HS-5 (cell line): ENCODE data around the gene CARM1.
"Not testable (repeated sequence)": the region's sequence is repeated elsewhere in the genome, so short reads cannot be mapped to it uniquely, and the experiment has no call there.

Experiments
- DNase-seq: peaks from one replicate; pipeline ENCODE4 v3.0.0-alpha.2; 2012; ENCODE audit warnings: low read depth

Gene CARM1

GRCh38 chr19:10874024-10874423, 2.7 kb downstream of the CARM1 start:
- DNase-seq: no peak

GRCh38 chr19:10876459-10877240, 5.3 kb downstream of the CARM1 start:
- DNase-seq: no peak

DNA sequence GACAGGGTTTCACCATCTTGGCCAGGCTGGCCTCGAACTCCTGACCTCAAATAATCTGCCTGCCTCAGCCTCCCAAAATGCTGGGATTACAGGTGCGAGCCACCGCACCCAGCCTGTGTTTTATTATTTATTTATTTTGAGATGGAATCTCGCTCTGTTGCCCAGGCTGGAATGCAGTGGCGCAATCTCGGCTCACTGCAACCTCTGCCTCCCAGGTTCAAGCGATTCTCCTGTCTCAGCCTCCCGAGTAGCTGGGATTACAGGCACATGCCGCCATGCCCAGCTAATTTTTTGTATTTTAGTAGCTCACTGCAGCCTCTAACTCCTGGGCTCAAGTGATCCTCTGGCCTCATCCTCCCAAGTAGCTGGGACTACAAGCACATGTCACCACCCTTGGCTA, 6.3 kb downstream of the CARM1 start:
- not testable (repeated sequence) for DNase-seq

GRCh38 chr19:10878253-10878652, 6.9 kb downstream of the CARM1 start:
- no peak for DNase-seq

DNA sequence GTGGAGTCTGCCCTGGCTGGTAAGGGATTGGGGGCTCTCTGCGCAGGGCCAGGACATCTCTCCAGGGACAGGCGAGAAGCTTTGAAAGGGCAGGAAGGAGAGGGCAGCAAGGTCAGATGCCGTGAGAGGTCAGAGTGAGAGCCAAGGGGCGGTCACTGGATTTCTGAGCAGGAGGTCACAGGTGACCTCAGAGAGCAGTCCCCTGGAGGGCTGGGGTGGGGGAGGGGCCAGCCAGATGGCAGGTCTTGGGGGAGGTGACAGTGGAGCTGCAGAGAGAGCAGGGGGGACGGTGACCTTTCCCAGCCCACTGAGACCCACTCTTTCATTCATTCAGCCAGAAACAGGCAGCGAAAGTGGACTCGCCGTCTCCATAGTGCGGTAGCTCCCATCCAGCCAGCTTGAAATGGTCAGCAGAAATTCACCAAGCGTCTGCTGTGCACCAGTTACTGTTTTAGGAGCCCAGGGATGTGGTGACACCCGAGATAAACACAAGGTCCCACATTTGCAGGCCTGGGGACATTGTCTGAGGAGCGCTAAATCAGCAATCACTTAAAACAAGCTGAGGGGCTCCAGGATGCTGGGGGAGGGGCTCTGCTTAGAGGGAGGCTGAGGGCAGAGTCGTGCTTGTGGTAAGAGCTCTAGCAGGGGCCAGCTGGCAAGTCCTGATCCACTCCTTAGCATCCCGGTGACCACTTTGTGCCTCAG, 10.2 kb downstream of the CARM1 start:
- no peak for DNase-seq

DNA sequence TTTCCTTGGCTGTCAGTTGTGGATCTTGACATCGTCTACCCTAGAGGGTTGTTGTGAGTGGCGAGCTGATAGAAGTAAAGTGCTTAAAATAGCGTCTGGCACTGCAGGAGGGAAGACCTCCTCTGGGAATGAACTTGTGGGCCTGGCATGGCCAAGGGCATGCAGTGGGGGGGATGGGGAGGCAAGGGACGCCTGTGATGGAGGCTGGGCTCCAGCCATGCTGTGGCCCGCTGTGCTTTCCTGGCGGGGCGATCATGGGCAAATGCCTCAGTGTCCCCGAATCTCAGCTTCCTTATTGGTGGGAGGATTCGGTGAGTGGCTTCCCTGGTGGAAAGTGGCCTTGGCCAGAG, 10.7 kb downstream of the CARM1 start:
- no peak for DNase-seq

DNA sequence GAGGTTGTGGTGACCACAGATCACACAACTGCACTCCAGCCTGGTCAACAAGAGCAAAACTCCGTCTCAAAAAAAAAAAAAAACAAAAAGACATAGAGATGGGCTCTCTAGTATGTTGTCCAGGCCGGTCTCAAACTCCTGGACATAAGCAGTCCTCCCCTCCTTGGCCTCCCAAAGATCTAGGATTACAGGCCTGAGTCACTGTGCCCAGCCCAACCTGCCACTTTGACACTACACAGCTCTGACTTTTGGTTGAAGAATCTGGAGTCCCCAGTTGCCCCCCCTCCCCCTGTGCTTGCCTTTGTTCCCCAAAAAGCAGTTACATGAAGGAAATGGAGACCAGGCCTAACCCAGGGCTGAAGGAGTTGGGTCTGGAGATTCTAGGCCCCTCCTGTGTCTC, 12.9 kb downstream of the CARM1 start:
- peak; percentile 32 for DNase-seq

GRCh38 chr19:10885201-10886169, 14.1 kb downstream of the CARM1 start:
- no peak for DNase-seq

GRCh38 chr19:10887616-10888367, 16.4 kb downstream of the CARM1 start:
- no peak for DNase-seq

GRCh38 chr19:10888421-10888866, 17.1 kb downstream of the CARM1 start:
- no peak for DNase-seq

DNA sequence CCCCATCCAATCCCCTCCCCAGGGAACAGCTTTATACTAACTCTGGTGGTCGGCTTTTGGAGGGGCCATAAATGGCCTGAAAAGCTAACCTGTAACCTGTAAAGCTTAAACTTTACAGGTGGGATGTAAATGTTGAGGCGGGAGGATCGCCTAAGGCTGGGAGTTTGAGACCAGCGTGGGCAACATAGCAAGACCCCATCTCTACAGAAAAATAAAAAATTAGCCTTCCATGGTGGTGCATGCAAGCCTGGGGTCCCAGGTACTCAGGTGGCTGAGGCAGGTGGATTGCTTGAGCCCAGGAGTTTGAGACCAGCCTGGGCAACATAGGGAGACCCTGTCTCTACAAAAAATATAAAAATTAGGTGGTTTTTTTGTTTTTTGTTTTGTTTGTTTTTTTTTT, 18.5 kb downstream of the CARM1 start:
- DNase-seq: no peak

DNA sequence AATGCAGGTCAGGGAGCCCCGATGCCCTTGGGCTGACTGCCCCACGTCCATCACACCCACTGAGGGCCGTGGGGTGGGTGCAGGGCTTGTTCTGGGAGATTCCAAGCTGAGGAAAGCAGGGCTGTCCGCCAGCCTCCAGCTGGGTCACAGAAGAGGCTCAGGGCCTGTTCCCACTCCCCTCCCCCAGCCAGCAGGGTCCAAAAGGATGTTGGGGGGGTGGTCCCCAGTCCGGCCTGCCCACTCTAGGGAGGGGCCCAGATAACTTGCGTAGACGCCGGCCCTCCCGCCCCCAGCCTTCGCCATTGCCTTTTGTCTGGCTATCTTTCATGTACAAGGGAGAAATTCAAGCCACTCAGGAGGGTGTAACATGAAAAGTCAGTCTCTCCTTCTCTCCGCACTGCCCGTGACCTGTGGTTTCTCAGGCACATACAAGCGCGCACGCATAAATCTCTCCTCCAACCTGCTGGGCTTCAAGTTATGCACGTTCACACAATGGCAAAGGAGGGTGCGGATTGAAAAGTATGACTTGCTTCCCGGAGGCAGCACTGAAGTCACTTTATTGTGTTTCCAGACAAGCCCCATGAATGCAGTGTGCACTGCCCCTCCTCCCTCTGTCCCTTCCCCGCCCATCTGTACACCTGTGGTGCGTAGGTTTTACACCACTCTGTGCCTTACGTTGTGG, 20.2 kb downstream of the CARM1 start:
- DNase-seq: no peak

GRCh38 chr19:10892256-10892655, 20.9 kb downstream of the CARM1 start:
- no peak for DNase-seq

DNA sequence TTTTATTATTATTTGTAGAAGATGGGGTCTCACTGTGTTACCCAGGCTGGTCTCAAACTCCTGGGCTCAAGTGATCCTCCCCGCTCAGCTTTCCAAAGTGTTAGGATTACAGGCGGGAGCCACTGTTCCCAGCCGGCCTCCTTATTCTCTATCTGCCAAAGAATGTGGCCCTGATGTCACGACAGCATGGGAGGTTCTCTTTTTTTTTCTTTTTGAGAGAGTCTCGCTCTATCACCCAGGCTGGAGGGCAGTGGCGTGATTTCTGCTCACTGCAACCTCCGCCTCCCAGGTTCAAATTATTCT, 23.5 kb downstream of the CARM1 start:
- no peak for DNase-seq

- DNase-seq: no peak
Measured at GRCh38 chr19:10895363-10895762, 24.0 kb downstream of the CARM1 start.

DNA sequence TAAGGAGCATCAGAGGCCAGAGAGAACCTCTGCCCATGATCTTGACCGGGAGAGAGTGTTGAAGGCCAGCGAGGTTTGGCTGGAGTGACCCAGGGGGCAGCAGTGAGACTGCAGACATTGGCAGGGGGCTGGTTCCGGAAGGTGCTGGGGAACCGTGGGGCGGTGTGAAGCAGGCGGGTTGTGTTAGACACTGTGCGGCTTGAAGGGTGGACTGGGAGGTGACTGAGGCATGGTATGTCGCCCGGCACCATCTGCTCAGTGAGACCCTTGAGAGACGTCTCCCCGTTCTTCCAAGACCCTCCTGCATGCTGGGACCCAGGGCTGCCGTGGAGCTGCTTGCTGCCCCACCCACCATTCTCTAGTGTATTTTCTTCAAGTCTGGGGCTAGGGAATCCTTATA, 24.6 kb downstream of the CARM1 start:
- DNase-seq: no peak

- DNase-seq: no peak
Measured at GRCh38 chr19:10896851-10897526, 25.6 kb downstream of the CARM1 start.

DNA sequence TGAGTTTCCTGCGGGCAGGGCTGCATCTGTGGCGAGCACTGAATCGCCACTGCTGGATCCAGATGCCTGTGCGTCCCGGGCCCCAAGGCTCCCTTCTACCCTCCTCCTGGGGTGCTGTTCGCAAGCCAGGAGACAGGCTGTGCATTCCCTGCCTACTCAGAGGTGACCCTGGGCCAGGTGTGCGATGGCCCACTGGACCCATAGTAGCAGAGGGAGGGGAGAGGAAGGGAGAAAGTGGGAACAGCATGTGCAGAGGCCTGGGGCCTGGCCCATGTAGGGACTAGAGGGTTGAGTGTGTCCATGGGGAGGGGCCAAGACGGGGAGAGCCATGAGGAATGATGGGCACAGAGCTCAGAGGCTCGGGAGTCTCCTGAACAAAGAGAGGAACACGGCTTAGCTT, 27.3 kb downstream of the CARM1 start:
- no peak for DNase-seq

DNA sequence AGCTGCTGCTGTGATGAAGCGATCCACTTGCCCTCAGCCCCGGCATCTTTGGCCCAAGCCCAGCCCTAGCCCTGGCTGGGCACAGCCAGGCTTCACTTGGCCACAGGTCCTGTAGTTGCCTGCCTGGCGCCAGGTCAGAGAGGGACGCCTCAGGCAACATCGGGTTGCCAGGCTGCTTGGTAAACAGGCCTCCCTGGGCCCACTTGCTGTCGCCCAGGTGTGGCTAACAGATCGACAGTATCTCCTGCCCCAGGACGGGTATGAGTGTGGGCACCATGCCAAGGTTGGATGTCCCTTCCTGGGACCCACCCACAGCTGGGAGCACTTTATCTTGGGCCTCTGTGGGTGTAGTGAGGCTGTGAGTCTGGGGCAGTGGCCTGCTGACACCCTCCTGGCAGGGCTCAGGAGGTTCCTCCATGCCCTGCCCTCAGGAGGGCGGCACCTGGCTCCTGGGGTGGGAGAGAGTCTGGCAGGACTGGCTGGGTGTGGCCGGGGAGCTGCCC, 27.8 kb downstream of the CARM1 start:
- DNase-seq: no peak

DNA sequence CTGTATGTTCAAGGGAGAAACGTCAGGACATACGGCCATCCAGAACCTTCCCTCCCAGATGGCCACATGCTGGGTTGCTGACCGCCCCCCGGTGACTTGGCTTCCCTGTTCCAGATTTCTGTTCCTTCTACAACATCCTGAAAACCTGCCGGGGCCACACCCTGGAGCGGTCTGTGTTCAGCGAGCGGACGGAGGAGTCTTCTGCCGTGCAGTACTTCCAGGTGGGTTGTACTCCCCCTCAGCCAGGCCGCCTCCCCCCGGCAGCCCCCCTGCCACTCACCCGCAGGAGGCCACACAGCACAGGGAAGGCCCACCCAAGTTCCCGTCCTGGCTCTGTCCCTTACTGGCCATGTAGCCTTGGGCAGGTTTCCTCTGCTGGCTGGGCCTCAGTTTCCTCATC, 36.6 kb downstream of the CARM1 start:
- DNase-seq: no peak
